ENCODE measurements around the gene MAS1.

DNA sequence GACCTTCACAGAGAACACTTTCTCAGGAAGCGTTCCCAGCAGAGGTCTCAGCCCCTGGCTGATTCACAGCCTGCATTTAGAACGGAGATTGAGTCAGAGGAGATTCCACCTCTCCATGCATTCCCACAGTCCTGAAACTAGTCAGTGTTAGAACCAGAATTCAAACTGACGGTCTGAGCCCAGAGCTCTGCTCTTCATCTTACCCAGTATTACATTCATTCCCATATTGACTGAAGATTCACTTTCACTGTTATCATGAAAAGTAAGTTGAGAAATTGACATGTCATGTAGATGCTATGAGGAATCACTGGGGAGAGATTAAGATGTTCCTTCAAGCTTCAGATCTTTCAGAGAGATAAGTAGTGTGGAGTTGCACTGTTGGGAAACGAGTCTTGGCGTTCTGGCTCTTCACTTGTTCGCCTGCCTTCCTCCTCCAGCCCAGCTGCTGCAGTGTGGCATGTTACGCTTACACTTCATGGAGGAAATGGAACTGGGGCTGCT lies 28.3 kb downstream of the MAS1 start:
- TF ChIP-seq POLR2A (IDR thresholded peaks at IDR 0.05) (no peak), EP300 (IDR thresholded peaks at IDR 0.05) (no peak)
- TF ChIP-seq, protein P1, sequence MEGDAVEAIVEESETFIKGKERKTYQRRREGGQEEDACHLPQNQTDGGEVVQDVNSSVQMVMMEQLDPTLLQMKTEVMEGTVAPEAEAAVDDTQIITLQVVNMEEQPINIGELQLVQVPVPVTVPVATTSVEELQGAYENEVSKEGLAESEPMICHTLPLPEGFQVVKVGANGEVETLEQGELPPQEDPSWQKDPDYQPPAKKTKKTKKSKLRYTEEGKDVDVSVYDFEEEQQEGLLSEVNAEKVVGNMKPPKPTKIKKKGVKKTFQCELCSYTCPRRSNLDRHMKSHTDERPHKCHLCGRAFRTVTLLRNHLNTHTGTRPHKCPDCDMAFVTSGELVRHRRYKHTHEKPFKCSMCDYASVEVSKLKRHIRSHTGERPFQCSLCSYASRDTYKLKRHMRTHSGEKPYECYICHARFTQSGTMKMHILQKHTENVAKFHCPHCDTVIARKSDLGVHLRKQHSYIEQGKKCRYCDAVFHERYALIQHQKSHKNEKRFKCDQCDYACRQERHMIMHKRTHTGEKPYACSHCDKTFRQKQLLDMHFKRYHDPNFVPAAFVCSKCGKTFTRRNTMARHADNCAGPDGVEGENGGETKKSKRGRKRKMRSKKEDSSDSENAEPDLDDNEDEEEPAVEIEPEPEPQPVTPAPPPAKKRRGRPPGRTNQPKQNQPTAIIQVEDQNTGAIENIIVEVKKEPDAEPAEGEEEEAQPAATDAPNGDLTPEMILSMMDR (IDR thresholded peaks at IDR 0.05): no peak

All from ovary (tissue), 3 donors.